ENCODE results near the gene C9orf78.

The C9orf78 gene, protein sequence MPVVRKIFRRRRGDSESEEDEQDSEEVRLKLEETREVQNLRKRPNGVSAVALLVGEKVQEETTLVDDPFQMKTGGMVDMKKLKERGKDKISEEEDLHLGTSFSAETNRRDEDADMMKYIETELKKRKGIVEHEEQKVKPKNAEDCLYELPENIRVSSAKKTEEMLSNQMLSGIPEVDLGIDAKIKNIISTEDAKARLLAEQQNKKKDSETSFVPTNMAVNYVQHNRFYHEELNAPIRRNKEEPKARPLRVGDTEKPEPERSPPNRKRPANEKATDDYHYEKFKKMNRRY

DNA sequence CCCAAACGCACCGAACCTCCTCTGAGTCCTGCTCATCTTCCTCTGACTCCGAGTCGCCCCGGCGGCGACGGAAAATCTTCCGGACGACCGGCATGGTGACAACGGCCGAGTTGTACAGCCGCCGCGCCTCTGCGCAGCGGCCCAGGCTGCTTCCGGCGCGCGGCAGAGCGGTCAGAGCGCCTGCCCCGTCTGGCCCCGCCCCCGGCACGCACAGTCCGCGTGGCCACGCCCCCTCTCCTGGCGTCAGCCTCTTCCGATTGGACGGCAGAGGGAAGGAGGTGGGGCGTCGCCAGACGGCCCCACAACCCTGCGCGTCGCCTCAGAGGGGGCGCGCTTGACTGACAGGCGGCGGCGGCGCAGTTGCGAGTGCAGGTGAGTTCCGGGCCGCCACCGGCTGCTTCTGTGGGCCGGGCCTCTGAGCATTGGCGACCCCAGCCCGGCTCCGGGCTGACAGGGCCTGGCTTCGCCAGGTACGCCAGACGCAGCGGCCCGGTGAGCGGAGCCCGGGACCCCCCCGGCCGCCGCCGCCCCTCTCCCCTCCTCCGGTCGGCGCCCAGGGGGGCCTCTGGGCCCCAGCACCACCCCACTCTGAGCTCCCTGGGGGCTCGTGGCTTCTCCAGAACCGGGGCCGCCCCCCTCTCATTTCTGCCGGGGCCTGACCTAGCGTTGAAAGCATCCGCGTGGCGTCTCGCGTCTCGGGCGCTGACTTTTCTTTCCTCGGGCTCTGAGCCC lies at the start of gene C9orf78, which contains the start of gene USP20:
Gene C9orf78 (minus strand): TSS at position 148 of the 732 bp plus-strand sequence. CDS start 54 bp downstream, at position 94.
Gene USP20 (plus strand): TSS at position 331 of the 732 bp plus-strand sequence. CDS start 17,098 bp downstream, outside the sequence.
- DNase-seq = peak; percentile 92 to 97 (median 94)

DNA sequence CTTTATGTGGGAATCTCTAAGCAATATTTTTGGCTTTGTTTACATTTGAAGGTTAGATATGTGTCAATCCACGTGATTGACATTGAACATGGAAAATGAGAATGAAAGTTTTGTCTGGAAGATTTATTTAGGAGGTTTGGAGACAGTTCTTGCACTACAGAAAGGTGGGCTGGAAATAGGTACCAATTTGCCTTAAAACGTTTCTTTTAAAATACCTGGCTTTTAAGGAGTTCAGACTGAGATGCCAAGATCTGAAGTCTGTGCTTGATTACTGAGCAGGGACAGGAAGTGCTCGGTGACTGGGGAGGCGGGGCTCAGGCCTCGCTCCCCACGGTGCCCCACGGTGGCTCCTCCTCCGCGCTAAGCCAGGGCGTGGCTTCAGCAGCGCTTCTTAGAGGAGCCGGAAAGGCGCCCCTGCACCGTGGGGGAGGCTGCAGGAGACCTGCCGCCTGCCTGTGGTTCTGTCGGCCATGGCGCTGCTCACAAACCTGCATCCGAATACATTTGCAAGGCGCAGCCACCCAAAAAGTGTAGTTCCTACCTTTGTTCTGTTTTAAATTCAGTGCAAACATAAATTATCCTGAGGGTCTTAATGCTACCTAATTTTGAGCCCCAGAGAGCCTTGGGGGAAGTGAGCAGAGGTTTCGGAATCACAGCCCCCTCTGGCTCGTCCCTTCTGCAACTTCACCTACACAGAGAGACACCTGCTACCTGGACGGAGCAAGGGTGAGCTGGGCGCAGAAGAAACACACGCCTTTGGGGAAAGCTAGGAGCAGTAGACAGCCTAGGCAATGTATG lies 49.3 kb upstream of the C9orf78 start:
- DNase-seq = peak; percentile 86 to 95 (median 94)

DNA sequence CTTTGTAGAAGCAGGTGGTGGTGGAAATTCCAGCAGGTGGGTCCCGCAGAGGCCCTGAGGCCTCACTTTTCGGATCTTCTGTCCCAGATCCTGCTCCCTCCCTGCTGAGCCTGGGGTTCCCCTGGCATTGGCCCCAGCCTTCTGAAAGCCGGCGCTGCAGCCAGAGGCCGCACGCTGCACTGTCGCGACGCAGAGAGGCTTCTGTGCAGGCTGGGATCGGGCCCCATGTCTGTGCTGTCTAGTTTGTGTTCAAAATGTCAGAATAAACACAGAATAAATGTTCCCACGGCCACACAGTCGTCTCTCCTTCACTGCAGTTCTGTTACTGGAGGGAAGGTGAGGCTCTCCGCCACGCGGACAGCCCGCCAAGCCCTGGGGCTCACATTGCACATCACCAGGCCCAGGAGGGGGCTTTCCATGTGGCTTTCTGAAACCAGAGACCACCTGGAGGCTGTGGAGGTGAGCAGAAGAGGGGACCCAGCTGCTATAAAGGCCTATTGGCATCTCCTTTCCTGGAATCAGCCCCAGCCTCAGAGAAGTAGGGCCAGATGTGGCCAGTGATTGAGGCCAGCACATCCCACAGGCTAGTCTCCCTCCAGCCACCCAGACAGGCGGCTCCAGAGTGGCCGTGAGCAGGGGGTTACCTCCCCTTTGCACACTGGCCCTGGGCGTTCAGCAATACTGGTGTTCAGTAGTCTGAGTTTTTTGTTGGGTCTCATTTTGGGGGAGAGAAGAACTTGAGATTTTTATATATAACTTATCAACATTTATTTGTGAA lies 46.7 kb upstream of the C9orf78 start:
- DNase-seq = no peak

DNA sequence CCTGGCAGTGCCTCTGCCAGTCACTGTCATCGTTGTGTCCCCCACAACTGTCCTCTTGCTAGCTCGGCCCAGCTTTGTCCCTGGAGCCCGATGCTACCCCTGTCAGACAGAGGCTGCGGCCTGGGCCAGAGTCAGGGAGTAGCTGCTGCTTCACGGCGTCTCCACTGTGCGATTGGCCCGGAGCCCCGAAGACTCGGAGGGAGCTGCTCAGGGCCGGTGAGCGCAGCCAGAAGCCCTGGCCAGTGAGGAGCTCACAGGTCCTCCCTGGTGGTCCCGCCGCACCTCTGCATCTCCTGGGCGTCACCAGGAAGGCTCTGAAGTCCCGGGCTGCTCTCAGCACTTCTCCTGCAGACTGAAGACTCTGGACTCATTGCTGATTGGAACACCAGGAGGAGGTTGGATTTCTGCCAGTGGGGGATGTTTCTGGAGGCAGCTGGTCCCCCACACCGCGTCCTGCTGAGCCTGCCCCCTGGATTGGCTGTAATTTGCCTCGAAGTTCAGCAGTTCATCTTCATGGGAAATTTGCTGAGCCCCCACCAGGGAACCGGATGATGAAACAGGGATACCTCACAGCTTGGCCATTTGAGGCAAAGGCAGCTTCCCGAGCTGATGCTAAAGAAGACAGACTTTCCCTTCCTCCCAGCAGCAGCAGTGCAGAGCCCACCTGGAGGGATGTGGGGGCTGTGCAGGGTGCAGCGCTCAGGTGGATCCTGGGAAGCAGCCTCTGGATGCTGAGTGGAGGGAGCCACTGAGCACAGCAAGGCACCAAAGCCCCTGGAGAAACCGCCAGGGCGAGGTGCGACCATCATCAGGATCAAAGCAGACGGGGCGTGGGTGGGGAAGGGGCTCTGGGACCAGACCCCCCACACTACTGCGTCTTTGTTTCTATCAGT lies 45.8 kb upstream of the C9orf78 start:
- DNase-seq = no peak

DNA sequence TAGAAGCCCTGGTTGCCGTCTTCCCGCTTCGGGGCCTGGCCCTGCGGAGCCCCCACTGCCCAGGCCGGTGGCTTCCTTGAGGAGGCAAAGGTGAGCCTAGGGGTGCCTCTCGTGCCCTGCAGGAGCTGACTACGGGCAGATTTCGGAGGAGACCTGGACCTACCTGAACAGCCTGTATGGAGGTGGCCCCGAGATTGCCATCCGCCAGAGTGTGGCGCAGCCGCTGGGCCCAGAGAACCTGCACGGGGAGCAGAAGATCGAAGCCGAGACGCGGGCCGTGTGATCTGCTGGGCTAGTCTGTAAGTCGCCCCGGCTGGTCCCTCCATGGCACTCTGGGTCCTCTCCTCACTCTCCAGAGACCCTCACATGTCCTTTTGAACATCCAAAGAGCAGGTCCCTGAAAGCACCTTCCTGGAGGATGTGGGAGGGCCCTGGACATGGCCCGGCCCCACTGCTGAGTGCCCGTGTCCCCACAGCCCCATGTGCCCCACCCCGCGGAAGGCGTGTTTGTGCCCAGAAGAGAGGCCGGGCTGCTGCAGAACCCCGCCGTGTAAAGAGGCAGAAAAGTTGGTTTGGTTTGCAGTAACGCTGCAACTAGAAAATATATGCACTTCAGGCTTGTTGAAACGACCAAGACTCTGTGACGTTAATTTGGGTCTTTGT lies 45.0 kb upstream of the C9orf78 start:
- DNase-seq = no peak

DNA sequence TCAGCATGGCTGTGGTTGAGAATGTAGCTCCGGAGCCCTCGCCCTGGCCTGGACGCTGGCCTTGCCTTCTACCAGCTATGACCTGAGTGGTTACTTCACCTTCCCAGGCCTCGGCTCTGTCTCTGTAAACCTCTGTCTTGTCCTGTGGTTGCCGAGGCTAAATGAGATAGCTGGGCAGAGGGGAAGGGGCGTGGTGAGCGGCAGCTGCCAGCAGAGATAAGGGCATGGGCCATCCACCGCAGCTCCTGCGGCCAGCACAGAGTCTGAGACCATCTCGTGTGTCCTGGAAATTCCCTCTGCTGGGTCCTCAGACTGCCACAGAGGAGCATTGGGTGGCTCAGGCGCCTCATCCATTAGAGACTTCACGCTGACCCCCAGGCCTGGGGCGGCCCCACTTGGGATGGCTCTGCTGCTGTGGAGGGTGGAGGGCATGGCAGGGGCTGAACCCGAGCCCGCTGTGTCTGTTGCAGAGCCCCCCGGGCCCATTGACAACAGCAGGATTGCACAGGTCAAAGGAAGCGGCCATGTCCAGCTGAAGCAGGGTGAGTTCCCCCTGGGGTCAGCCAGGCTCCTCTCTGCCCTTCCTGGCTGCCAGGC lies 44.1 kb upstream of the C9orf78 start:
- DNase-seq = no peak

DNA sequence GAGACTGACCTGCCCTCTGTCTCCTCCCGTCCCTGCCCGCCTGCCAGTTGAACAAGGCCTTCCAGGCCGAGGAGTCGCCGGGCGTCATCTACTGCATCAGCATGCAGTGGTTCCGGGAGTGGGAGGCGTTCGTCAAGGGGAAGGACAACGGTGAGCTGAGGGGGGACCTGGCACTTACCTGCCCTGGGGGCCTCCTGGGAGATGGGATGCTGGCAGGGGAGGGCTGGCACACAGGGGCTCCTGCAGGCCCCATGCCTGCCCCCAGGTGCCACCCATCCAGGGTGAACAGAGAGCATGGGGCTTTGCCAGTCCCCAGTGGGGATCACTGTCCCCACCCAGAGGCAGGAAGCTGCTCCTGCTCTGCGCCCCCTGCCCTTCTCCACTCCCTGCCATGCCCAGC lies 43.2 kb upstream of the C9orf78 start:
- DNase-seq = no peak

DNA sequence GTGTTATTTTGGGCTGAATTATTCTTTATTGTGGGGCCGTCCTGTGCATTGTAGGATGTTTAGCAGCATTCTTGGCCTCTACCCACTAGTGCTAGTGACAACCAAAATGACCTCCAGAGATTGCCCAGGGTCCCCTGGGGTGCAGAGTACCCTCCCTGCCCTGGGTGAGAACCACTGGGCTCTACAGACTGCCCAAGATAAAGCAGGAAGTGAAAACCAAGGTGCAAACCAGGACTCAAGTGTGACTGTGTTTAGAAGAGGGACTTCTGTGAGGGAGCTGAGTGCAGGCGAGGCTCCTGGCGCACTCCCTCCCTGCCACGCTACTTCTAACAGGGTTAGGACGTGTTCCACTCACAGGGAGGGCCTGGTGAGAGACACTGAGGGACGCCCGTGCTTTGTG lies 41.7 kb upstream of the C9orf78 start:
- DNase-seq = no peak

DNA sequence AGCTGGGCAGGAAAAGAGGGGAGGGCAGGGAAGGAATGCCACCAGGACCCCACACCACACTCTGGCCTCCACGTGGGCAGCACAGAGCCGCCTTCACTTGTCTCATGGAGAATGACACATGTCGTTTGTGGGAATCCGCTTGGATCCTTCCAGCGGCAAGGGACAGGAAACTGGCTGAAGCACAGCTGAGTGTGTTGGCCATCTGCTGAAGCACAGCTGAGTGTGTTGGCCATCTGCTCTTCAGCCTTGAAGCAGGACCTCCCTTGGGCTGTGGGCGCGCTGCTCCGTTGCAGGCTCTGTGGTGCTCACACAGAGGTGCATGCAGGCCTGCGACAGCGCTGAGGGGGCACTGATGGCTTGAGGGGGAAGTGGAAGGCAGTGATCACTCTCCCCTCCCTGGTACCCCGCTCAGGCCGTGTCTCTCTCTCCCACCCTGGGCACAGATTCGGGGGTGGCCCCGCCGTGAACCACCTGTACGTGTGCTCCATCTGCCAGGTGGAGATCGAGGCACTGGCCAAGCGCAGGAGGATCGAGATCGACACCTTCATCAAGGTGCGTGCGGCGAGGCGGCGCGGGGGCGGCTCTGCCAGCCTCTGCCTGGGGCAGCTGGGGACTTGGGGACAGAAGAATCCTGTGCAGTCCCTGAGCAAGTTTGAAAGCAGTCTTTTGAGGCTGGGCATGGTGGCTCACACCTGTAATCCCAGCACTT lies 40.8 kb upstream of the C9orf78 start:
- no peak for DNase-seq

DNA sequence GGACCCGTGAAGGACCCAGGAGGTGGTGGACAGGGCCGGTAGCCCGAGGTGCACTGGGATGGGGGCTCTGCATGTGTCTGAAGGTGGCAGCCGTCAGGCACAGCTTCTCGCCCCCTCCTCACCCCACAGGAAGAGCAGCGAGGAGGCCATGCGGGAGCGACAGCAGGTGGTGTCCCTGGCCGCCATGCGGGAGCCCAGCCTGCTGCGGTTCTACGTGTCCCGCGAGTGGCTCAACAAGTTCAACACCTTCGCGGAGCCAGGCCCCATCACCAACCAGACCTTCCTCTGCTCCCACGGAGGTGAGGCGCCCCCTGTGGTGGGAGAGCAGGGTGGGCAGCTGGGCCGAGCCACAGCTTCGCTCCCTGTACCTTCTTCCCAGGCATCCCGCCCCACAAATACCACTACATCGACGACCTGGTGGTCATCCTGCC lies 40.1 kb upstream of the C9orf78 start:
- DNase-seq = no peak

DNA sequence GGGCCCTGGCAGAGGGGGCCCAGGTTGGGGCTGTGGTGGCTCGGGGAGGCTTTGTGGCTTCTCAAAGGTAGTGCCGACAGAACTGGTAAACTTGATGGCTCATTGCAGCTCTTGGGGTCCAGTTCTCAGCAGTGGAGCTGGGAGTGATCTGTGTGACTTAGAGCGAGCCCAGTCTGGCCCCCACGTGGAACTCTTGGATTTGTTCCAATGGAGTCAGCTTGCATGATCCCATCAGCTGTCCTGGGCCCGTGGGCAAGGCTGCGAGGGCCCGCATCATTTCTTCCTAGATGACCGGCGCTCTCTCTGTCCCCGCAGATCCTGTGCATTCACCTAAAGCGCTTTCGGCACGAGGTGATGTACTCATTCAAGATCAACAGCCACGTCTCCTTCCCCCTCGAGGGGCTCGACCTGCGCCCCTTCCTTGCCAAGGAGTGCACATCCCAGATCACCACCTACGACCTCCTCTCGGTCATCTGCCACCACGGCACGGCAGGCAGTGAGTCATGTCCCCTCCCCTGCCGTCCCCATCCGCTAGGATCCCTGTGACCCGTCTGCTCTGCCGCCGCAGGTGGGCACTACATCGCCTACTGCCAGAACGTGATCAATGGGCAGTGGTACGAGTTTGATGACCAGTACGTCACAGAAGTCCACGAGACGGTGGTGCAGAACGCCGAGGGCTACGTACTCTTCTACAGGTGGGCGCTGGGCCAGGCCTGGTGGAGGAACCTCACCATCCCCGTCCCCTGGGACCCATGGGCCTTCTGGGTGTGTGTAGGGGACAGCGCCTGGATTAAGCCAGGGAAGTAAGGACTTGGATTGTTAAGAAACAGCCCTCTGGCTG lies 39.4 kb upstream of the C9orf78 start:
- DNase-seq = no peak

DNA sequence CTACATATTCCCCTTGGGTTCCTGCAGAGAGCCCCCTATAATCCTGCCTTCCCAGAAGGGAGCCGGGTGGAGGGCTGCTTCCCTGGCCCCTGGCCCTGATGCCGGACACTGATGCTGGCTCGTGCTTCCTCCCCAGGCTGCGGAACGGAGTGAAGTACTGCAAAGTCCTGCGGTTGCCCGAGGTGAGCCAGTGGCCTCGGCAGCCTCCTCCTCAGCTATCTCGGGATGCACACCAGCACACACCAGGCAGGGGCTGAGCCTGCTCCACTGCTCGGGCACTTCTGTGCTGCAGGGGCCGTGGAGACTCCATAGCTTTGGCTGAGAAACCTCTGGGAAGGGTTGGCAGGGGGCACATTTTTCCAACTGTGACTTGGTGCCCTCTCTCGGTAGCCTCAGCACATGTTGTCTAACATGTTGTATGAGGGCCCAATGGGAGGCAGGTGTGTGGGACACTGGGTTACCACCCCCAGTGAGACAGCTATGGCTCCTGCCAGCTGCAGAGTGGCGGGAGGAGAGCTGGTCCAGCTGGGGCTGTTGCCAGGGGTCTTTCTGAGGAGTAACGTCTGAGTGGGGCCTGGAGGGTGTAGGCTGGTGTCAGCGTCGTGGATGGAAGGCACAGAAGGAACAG lies 38.6 kb upstream of the C9orf78 start:
- no peak for DNase-seq

DNA sequence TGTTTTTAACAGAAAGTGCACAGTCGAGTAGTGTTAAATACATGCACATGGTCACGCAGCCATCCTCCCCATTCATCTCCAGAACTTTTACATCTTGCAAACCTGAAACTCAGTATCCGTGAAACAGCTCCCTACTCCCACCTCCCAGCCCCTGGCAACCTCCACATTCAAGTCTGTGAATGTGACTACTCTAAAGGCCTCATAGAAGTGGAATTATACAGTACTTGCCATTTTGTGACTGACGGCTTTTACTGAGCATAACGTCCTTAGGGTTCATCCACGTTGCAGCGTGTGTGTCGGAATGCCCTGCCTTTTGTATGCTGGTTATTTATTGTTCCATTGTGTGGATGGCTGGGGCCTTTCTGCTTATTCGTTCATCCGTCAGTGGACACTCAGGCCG lies 36.0 kb upstream of the C9orf78 start:
- DNase-seq = no peak

DNA sequence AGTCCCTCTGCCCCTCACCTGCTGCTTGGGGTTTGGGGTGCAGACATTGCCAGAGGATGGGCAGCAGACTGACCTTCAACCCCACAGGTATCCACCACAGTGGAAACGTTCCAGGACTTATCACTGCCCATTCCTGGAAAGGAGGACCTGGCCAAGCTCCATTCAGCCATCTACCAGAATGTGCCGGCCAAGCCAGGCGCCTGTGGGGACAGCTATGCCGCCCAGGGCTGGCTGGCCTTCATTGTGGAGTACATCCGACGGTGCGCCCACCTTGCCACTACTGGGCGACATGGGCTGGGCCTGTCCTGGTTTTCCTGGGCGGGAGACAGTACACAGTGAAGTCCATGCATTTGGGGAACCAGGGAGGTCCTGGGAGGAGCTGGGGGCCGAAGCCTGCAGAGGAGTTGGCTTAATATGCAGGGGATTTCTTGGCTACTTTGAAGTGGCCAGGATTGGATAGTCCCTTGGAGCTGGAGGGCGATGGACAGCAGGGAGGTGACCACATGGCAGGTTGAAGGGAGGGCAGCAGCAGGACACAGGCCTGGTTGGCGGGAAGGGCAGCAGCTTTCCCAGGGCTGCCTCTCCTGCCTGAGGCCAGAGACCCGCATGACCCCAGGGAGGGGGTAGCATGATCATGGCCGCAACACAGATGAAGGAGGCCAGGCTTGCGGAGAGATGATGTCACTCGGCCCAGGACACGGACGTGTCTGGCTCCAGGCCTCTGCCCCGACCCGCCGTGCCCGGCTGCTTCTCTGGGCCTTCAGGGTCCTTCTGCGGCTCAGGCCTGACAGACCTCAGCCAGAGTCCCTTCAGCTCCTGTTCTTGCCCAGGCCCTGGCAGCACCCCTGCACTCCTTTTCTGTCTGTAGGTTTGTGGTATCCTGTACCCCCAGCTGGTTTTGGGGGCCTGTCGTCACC lies 34.8 kb upstream of the C9orf78 start:
- peak in 1 of 6 experiments; percentile 42 for DNase-seq

DNA sequence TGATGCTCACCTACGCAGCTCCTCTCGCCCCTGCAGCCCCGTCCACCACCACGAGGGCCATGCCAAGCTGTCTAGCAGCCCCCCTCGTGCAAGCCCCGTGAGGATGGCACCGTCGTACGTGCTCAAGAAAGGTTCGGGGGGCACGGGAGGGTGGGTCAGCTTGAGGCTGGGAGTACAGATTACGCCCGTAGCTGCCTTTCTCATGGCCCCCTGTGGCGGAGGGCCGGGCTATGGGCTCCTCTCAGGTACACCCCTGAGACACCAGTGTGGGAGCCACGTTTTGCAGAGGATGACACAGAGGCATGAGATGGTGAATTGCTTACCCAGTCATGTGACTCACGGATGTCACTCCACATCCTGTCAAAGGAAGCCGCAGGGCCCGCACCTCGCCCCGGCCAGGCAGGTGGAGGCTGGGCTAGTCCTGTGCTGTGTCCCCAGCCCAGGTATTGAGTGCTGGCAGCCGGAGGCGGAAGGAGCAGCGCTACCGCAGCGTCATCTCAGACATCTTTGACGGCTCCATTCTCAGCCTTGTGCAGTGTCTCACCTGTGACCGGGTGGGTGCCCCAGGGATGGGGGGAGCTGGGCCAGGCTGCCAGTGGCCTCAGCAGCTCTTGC lies 33.9 kb upstream of the C9orf78 start:
- peak; percentile 79 to 96 (median 89) for DNase-seq

DNA sequence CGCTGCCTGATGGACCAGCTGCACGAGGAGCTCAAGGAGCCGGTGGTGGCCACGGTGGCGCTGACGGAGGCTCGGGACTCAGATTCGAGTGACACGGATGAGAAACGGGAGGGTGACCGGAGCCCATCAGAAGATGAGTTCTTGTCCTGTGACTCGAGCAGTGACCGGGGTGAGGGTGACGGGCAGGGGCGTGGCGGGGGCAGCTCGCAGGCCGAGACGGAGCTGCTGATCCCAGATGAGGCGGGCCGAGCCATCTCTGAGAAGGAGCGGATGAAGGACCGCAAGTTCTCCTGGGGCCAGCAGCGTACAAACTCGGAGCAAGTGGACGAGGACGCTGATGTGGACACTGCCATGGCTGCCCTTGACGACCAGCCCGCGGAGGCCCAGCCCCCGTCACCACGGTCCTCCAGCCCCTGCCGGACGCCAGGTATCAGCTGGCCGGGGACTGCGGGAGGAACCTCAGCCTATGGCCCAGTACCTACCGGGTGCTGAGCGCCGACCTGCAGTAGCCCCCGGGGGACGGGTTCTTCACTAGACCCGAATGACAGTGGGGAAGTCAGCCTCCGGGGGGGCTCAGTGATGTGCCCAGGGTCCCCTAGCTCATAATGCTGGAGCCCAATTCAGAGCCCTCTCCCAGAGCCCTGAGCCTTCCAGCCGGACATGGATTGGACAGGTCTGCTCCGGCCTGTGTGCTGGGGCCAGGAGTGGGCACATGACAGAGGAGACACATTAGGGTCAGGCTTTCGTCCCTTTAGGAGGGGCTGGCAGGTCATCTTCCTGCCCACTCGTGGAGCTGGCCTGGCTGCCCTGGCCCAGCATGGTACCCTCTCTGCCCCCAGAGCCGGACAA lies 33.2 kb upstream of the C9orf78 start:
- no peak for DNase-seq

Data from stimulated activated naive CD4-positive, alpha-beta T cell (primary cell).